Endothelial cell of umbilical vein (primary cell): Measurements from ENCODE around the gene ADH6. TPM values are rescaled to one million over a fixed set of nuclear protein-coding genes. Genes with fewer than 3 reads are reported as not detected.

Experiments
- BruUV-seq: library from RNA; stranded (reverse); fragments of 400-500 nt; replicated peaks from 2 replicates; lab custom pipeline; 2021; lab: Mats Ljungman, UMichigan
- CTCF ChIA-PET: fragments of 300-600, 350-600 bp; sonication (Branson Sonifier 250); formaldehyde crosslinking; loops from one replicate; lab custom pipeline; 2021; ENCODE audit warnings: antibody characterized with exemption, inconsistent platforms; lab: Charles Lee
- POLR2A ChIA-PET: fragments of 300-600, 350-600 bp; sonication (Branson Sonifier 250); formaldehyde crosslinking; loops from one replicate; lab custom pipeline; 2021; ENCODE audit warnings: antibody characterized with exemption, inconsistent platforms; lab: Charles Lee
- DNase-seq: peaks from one replicate; pipeline ENCODE4 v3.0.0-alpha.2; 2011; ENCODE audit warnings: low read depth, low spot score
- FAIRE-seq: peaks from 2 replicates; lab custom pipeline; 2011; peaks lifted over from hg19 to GRCh38; lab: Jason Lieb, UNC
- H2AFZ ChIP-seq: 2 replicates; pipeline ENCODE4 v1.6.0; 2012; ENCODE audit warnings: low read depth, low read length, control low read depth, inconsistent platforms
- H3K27ac ChIP-seq: 2 replicates; pipeline ENCODE4 v1.5.1; 2011; ENCODE audit warnings: low read depth, mild to moderate bottlenecking, control low read depth, low read length, moderate library complexity; ENCODE audit not compliant: insufficient read depth
- H3K27me3 ChIP-seq, 2 experiments: 2 replicates each; pipeline versions ENCODE4 v1.6.0 to v1.6.1; 2011; ENCODE audit warnings: low read length in 2 of 2, mixed read lengths in 1 of 2; ENCODE audit not compliant: control insufficient read depth in 2 of 2, insufficient read depth in 2 of 2
- H3K36me3 ChIP-seq, 2 experiments: 2 replicates in 1 of 2; 3 replicates in 1 of 2; pipeline ENCODE4 v1.5.1; 2011; ENCODE audit warnings: low read length in 2 of 2, mild to moderate bottlenecking in 1 of 2, moderate library complexity in 1 of 2; ENCODE audit not compliant: control insufficient read depth in 2 of 2, insufficient read depth in 2 of 2; ENCODE audit errors: extremely low read depth in 1 of 2
- H3K4me1 ChIP-seq: 3 replicates; pipeline ENCODE4 v1.5.1; 2011; ENCODE audit warnings: mild to moderate bottlenecking, low read length; ENCODE audit not compliant: control insufficient read depth, insufficient read depth; ENCODE audit errors: extremely low read depth
- H3K4me2 ChIP-seq: 2 replicates; pipeline ENCODE4 v1.6.1; 2011; ENCODE audit warnings: low read length, control low read depth, mixed read lengths; ENCODE audit not compliant: insufficient read depth
- H3K4me3 ChIP-seq, 3 experiments: fragments of 200-600 bp in 1 of 3; sonication (generic), shearing (Covaris generic) in 1 of 3; replicated peaks in 1 of 3; 2 replicates each; pipeline ENCODE4 v1.5.1; 2011 to 2016; ENCODE audit warnings: control low read depth in 3 of 3, low read length in 3 of 3, mild to moderate bottlenecking in 2 of 3, inconsistent platforms in 1 of 3, low read depth in 1 of 3, moderate library complexity in 1 of 3; ENCODE audit not compliant: insufficient read depth in 1 of 3
- H3K79me2 ChIP-seq: 2 replicates; pipeline ENCODE4 v1.6.0; 2012; ENCODE audit warnings: low read length, inconsistent platforms; ENCODE audit not compliant: control insufficient read depth, insufficient read depth
- H3K9ac ChIP-seq: replicated peaks from 2 replicates; pipeline ENCODE3; 2011; ENCODE audit warnings: low read length, control low read depth; ENCODE audit not compliant: insufficient read depth; ENCODE audit errors: extremely low read depth
- H3K9me1 ChIP-seq: replicated peaks from 3 replicates; pipeline ENCODE4 v1.6.0; 2011; ENCODE audit warnings: mild to moderate bottlenecking, low read length; ENCODE audit not compliant: control insufficient read depth, insufficient read depth; ENCODE audit errors: extremely low read depth
- H3K9me3 ChIP-seq: replicated peaks from 2 replicates; pipeline ENCODE4 v1.5.1; 2012; ENCODE audit warnings: low read length, inconsistent platforms; ENCODE audit not compliant: control insufficient read depth, insufficient read depth
- H4K20me1 ChIP-seq: replicated peaks from 2 replicates; pipeline ENCODE3; 2011; ENCODE audit warnings: mild to moderate bottlenecking, low read length; ENCODE audit not compliant: control insufficient read depth, insufficient read depth; ENCODE audit errors: extremely low read depth
- EZH2 ChIP-seq: IDR thresholded peaks from 2 replicates; pipeline ENCODE4 v1.6.1; 2012; ENCODE audit warnings: borderline replicate concordance, low read depth, mild to moderate bottlenecking, moderate library complexity, low read length, inconsistent platforms; ENCODE audit not compliant: severe bottlenecking
- FOS ChIP-seq: IDR thresholded peaks from 2 replicates; pipeline ENCODE4 v1.6.1; 2011; ENCODE audit warnings: mild to moderate bottlenecking, low read length, moderate library complexity, borderline replicate concordance; ENCODE audit not compliant: insufficient read depth
- GATA2 ChIP-seq: IDR thresholded peaks from 2 replicates; pipeline ENCODE4 v1.7.0; 2011; ENCODE audit warnings: low read depth, mild to moderate bottlenecking, moderate library complexity, mixed read lengths, low read length; ENCODE audit not compliant: insufficient read length, insufficient read depth
- JUN ChIP-seq: IDR thresholded peaks from 2 replicates; pipeline ENCODE4 v1.6.1; 2011; ENCODE audit warnings: borderline replicate concordance, low read depth; ENCODE audit not compliant: insufficient read length, insufficient read depth
- MYC ChIP-seq: IDR thresholded peaks from one replicate; pipeline ENCODE4 v1.6.1; 2011; ENCODE audit warnings: mild to moderate bottlenecking, low read depth, low read length
- POLR2A ChIP-seq: IDR thresholded peaks from 2 replicates; pipeline ENCODE4 v1.6.1; 2012; ENCODE audit warnings: low read depth, mild to moderate bottlenecking, control low read depth, low read length
- POLR2AphosphoS5 ChIP-seq: IDR thresholded peaks from 2 replicates; pipeline ENCODE4 v1.6.1; 2012; ENCODE audit warnings: low read depth, mild to moderate bottlenecking, control low read depth, low read length, moderate library complexity; ENCODE audit not compliant: insufficient read depth
- dilution Hi-C: fragments of 300-500 bp; cut with MboI; formaldehyde crosslinking; loops from one replicate; pipeline ENCODE4 v1.15.0; 2019; ENCODE audit warnings: low sequenced_read_pairs; ENCODE audit not compliant: extremely low pct_ligation_motif_present
- intact Hi-C: fragments of 100-400 bp; cut with micrococcal nuclease; formaldehyde crosslinking; loops from one replicate; pipeline ENCODE4 v1.10.0; 2022
- polyA plus RNA-seq, 4 experiments: library from polyadenylated mRNA; depleted of rRNA in 3 of 4; stranded (reverse) in 3 of 4; unstranded in 1 of 4; fragments of >200 nt; gene quantifications; 2 replicates each; pipeline versions ENCODE4 v1.2.1 to v1.2.3, GENCODE V29; 2011 to 2012; ENCODE audit warnings: missing spikeins in 1 of 4
- total RNA-seq: library from RNA; stranded (reverse); gene quantifications from 2 replicates; pipeline ENCODE4 v1.2.3, GENCODE V29; 2021
- TF ChIP-seq, protein P1 (sequence below): IDR thresholded peaks from 2 replicates; pipeline ENCODE4 v1.6.1; 2011; ENCODE audit not compliant: insufficient read depth, insufficient read length
- TF ChIP-seq, protein P2 (sequence below), 2 donors: IDR thresholded peaks; 1 replicate in 1 of 2; 2 replicates in 1 of 2; pipeline ENCODE4 v1.5.1; 2011; ENCODE audit warnings: low read length in 2 of 2, mild to moderate bottlenecking in 2 of 2, moderate library complexity in 2 of 2, control low read depth in 1 of 2, inconsistent platforms in 1 of 2, low read depth in 1 of 2; ENCODE audit not compliant: insufficient read depth in 1 of 2; ENCODE audit errors: extremely low read depth in 1 of 2

ADH6 gene
- total and polyA plus RNA-seq, 2 donors (not counting 3 experiments of a cell fraction or from before 2014, with no cell fraction given), result not detected

DNA sequence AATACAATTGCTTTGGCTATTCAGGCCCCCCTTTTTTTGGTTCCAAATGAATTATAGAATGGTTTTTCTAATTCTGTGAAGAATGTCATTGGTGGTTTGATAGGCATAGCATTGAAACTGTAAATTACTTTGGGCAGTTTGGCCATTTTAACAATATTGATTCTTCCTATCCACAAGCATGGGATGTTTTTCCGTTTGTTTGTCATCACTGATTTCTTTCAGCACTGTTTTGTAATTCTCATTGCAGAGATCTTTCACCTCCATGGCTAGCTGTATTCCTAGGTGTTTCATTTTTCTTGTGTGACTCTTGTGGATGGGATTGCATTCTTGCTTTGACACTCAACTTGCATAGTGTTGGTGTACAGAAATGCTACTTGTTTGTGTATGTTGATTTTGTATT lies 33.0 kb downstream of the ADH6 start:
- dilution Hi-C loops (no loop called here), intact Hi-C loops (no loop called here)
- Histone ChIP-seq H2AFZ (no peak overlapping the region), H4K20me1 (no peaks in the 10 kb centered on the region), H3K36me3 (no peaks in the 10 kb centered on the region), H3K27me3 (no peaks in the 10 kb centered on the region), H3K9me3 (no peaks in the 10 kb centered on the region), H3K9me1 (no peaks in the 10 kb centered on the region), H3K4me2 (no peak overlapping the region), H3K4me1 (no peaks in the 10 kb centered on the region), H3K4me3 (no peak overlapping the region), H3K9ac (no peak overlapping the region), H3K27ac (no peak overlapping the region), H3K79me2 (no peaks in the 10 kb centered on the region)
- BruUV-seq, result no TSS peak
- ChIA-PET POLR2A (no interaction called here), CTCF (no interaction called here)
- no peak for TF ChIP-seq POLR2A
- TF ChIP-seq FOS, result no peak
- TF ChIP-seq GATA2, result no peak
- TF ChIP-seq EZH2, result no peak
- no peak for TF ChIP-seq JUN
- TF ChIP-seq MYC, result no peak
- TF ChIP-seq, protein P1, sequence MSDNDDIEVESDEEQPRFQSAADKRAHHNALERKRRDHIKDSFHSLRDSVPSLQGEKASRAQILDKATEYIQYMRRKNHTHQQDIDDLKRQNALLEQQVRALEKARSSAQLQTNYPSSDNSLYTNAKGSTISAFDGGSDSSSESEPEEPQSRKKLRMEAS, result no peak
- no peak for TF ChIP-seq POLR2AphosphoS5
- TF ChIP-seq, protein P2, sequence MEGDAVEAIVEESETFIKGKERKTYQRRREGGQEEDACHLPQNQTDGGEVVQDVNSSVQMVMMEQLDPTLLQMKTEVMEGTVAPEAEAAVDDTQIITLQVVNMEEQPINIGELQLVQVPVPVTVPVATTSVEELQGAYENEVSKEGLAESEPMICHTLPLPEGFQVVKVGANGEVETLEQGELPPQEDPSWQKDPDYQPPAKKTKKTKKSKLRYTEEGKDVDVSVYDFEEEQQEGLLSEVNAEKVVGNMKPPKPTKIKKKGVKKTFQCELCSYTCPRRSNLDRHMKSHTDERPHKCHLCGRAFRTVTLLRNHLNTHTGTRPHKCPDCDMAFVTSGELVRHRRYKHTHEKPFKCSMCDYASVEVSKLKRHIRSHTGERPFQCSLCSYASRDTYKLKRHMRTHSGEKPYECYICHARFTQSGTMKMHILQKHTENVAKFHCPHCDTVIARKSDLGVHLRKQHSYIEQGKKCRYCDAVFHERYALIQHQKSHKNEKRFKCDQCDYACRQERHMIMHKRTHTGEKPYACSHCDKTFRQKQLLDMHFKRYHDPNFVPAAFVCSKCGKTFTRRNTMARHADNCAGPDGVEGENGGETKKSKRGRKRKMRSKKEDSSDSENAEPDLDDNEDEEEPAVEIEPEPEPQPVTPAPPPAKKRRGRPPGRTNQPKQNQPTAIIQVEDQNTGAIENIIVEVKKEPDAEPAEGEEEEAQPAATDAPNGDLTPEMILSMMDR (IDR thresholded peaks at IDR 0.05; ENCODE audit: extremely low read depth in 1 of 2, insufficient read depth in 1 of 2, low read depth in 1 of 2, low read length in 2 of 2), result no peak
- DNase-seq, result no peak
- no peak for FAIRE-seq
